NCI-H748 (cell line): ENCODE results near the gene AMFR.
A peak's percentile ranks its signal among the peaks of the same experiment; 100 is the strongest.

ENCODE experiments used
- DNase-seq: peaks from one replicate; lab custom pipeline; 2025; ENCODE audit not compliant: unreplicated experiment; lab: John Stamatoyannopoulos, UW

The AMFR gene

DNA sequence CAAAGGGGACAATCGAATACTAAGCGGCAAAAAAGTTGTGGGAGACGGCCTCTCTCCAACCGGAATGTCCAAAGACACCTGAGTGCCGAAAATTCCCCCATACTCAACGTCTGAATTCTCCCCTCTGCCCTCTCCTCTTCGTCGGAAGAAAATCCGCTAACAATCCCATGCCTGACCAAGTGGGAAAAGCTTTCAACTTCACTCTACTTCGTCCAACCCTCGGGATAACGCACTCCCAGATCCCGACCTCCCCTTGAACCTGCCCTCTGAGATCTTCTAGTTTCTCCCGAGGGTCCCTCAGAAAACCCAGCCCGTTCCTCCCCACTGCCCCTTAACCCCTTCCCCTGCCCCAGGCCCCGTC, 961 bp downstream of the AMFR start:
- DNase-seq, result no peak

DNA sequence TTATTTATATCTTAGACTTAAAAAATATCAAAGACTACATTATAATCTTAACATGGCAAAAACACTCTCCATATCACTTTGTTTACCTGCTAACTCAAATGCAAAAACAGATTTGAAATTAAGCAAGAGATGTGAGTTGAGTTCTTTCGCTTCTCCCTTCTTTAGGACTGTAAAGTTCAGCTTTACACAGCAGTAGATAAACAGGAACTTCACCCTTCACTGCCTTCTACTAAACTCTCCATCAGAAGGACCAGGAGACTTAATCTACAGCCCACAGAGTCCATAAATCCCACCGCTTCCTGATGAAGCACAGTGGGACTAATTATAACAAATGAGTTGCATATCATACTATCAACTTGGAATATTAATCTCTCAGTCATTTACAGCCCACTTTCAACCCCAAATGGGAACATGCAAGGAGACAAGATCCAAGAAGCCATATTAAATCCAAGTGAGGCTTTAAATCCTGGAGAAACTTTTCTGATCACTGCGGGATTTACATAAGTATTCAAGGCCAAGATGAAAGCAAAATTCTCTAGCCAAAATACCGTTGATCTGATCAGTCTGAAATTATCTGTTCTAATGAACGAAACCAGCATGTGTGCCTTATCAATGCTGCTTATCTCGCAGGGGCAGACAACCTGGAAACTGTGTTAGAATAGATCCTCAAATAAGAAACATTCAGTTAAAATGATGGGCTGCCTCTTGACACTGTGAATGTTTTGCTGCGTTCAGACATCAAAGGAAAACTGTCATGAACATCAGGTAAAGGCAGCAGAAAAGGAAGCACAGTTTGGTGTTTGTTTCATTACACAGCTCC, 1.6 kb downstream of the AMFR start:
- no peak for DNase-seq

GRCh38 chr16:56422896-56423441, 2.4 kb downstream of the AMFR start:
- no peak for DNase-seq

DNA sequence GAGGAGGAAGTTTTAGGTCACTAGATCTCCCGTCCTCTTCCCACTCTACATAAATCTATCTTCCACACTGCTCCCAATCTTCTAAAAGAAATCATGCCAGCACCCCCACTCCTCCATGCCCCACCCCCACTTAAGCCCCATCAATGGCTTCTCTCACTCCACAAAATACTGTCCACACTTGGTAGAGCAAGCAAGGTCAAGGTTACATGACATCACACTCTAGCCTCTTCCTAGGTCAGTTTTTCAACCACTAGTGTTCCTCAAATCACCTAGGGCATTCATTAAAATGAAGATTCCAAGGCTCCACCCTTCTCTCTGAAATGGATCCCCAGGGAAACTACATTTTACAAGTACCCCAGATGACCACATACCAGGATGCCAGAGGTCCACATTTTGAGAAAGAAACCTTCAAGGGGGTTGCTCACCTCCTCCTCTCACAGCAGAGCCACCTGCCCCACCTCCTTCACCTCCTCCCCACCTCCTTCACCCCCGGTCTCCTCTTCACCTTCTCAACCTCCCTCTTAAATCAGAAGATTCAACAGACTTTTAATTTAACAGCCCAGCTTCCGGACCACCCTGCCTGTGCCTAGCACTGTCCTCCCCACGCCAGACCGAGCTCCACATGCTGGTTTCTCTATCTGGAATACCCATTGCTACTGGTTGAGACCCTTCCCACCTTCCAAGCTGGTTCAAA, 3.2 kb downstream of the AMFR start:
- no peak for DNase-seq

DNA sequence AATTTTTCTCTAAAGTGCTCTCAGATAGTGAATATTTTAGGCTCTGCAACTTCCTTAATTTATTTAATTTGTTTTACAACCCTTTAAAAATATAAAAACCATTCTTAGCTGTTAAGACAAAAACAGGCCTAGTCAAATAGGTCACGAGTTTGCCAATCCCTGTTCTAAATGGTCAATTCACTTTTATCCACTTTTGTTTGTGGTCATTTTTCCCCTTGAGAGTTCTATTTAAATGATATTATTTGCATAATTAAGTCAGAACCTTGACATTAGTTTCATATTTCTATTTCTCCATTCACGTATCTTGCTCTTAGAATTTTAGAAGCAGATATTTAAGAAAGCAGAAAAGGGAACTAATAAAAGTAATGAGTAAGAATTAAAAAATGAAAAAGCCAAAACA, 4.0 kb downstream of the AMFR start:
- no peak for DNase-seq

GRCh38 chr16:56420613-56421012, 4.7 kb downstream of the AMFR start:
- DNase-seq, result no peak

GRCh38 chr16:56419740-56420548, 5.4 kb downstream of the AMFR start:
- DNase-seq, result no peak

GRCh38 chr16:56417138-56417537, 8.2 kb downstream of the AMFR start:
- DNase-seq, result no peak

- no peak for DNase-seq
Measured at GRCh38 chr16:56415875-56416274, 9.5 kb downstream of the AMFR start.

- DNase-seq, result no peak
Measured at GRCh38 chr16:56414366-56414765, 11.0 kb downstream of the AMFR start.

- DNase-seq, result no peak
Measured at GRCh38 chr16:56413381-56413780, 12.0 kb downstream of the AMFR start.

DNA sequence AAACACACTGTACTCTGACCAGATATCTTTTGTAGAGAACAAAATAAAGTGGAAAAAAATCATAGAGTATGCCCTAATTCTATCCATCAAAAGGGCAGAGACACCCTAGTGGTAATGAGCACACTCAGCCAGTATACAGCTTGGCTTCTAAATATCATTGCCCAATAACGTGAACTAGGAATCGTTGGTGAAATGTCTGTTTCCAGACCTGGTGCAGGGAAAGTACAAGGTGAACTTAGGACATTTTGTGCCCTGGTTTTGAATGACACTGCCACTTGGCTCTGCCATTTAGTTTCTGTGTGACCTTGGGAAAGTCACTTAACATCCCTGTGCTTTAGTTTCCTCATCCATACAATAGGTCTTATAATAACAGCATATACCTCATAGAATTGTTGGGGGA, 13.7 kb downstream of the AMFR start:
- no peak for DNase-seq

- no peak for DNase-seq
Measured at GRCh38 chr16:56411123-56411522, 14.2 kb downstream of the AMFR start.

GRCh38 chr16:56409195-56409594, 16.1 kb downstream of the AMFR start:
- DNase-seq, result no peak

- no peak for DNase-seq
Measured at GRCh38 chr16:56408379-56409098, 16.8 kb downstream of the AMFR start.

DNA sequence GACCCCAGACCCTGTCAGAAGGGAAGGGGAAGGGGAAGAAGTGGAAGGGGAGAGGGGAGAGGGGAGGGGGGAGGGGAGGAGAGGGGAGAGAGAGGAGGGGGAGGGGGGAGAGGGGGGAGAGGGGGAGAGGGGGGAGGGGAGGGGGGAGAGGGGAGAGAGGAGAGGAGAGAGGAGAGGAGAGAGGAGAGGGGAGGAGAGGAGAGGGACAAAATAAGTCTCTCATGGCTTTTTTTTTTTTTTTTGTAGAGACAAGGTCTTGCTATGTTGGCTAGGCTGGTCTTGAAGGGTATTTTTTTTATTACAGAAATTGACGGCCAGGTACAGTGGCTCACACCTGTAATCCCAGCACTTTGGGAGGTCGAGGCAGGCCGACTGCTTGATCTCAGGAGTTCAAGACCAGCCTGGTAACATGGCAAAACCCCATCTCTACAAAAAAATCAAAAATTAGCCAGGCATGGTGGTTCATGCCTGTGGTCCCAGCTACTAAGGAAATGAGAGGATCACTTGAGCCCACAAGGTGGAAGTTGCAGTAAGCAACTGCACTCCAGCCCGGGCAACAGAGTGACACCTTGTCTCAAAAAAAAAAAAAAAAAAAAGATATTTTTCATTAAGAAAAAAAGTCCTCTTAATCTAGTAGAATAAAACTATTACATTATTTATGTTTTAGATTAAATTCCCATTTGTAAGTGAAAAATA, 19.2 kb downstream of the AMFR start:
- no peak for DNase-seq

GRCh38 chr16:56401482-56401881, 23.9 kb downstream of the AMFR start:
- DNase-seq, result peak; percentile 71

DNA sequence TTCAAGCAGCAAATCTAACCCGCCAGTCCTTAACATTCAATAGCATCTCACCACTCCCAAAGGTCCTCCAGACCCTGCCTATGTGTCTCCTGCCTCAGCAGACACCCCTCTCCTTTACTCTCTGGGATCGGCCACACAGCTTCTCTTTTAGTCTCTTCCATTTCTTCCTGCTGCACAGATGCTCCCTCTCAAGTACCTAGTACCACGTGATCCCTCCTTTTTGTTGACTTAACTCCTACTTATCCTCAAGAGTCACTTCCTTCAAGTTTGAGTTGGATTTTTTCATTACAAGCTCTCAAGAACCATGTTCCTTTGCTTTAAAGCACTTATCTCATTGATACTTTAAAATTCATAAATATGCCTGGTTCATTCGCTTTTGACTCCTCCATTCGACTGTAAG, 24.9 kb downstream of the AMFR start:
- DNase-seq, result no peak

DNA sequence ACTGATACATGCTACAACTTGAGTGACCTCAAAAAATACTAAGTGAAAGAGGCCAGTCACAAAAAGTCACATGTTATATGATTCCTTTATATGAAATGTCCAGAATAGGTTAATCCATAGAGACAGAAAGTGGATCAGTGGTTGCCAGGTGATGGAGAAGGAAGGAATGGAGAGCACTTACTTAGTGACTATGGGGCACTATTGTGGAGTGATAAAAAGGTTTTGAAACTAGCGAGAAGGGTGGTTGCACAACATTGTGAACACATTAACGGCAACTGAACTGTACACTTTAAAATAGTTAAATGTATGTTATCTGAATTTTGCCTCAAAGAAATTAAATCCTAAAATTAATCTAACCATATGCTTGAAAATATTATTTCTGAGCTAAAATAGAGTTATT, 25.9 kb downstream of the AMFR start:
- DNase-seq, result no peak

DNA sequence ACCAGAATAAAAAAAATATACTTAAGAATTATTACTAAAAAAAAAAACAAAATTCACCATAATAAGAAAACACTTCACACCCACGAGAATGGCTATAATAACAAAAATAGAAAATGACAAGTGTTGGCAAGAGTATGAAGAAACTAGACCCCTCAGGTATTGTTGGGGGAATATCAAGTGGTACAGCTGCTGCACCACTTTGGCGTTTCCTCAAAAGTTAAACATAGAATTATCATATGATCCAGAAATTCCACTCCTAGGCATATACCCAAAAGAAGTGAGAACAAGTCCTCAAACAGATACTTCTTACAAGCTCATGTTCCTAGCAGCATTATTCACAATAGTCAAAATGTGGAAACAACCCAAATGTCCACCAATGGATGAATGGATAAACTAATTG, 26.3 kb downstream of the AMFR start:
- no peak for DNase-seq
